Skeletal muscle cell (primary cell): Measurements from ENCODE around the gene SDC4.

Experiments used
- DNase-seq: peaks from one replicate; pipeline ENCODE4 v3.0.0-alpha.2; 2010; ENCODE audit warnings: low read depth
- H3K4me3 ChIP-seq: 2 replicates; pipeline ENCODE4 v1.5.1; 2011; ENCODE audit warnings: low read depth, mild to moderate bottlenecking, control low read depth, low read length, moderate library complexity

SDC4 gene

DNA sequence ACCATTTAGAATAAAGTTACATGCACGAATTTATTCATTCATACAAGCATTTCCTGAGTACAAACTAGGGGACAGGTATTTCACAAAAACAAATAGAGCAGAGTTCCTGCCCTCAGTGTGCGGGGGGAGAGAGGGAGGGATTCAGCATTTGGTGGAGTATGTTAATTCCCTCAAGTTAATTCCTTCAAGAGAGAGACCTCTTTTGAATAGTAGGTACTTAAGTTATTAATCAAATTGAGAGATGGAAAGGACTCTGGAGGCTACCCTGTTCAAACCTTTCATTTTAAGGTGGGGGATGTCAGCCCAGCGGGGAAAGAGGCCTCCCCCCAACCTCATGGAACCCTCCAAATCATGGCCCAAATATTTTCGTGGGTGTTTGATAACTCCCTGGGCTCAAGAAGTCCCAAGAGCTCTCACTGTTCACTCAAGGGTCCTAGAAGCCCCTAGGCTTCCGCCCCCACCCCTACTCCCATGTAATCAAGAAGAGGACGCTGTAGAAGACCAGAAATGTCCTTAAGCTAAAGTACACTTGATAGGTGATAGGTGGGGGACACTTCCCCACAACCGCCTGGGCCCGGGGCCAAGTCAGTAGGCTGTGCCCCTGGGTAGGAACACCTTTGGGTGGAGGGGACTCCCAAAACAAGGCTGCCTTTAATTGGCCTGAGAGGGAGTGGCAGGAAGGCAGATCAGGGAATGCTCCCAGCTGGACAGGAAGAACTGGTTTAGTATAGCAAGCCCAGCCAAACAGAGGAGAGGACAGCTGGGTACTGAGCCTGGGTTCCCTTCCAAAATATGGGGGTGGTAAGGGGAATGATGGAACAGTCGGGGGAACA is 2.9 kb downstream of the SDC4 start:
- DNase-seq: no peak
- peak overlapping the region; percentile 88 for H3K4me3 ChIP-seq

DNA sequence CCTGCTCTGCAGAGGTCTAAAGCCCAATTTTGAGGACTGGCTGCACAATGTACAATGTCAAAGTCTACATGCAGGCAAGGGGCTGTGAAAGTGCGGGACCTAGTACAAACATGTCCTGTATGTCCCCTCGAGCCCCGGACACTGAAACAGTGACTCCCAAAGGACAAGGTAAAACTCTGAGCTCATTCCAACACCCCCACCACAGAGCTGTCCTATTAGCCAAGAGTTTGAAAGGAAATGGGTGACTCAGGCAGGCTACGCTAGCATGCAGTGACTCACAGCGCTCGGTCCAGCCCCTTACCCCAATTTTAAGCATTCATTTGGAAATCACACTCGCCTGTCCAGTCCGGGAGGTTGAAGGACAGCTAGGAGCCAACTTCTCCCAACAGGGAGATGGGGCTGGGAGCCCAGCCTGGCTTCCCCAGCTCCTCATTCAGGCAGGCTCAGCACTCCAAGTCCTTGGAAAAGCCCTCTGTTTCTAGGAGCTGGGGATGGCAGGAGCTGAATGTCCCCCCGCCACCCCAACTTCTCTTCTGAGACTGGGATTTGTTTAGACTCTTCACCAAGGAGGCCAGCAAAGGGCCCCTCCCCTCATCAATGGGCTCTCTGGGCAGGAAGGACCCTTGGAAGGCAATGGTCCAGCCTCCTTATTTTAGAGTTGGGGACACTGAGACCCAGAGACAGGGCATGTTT is 3.9 kb downstream of the SDC4 start:
- DNase-seq: peak; percentile 73
- peak overlapping the region; percentile 22 for H3K4me3 ChIP-seq

DNA sequence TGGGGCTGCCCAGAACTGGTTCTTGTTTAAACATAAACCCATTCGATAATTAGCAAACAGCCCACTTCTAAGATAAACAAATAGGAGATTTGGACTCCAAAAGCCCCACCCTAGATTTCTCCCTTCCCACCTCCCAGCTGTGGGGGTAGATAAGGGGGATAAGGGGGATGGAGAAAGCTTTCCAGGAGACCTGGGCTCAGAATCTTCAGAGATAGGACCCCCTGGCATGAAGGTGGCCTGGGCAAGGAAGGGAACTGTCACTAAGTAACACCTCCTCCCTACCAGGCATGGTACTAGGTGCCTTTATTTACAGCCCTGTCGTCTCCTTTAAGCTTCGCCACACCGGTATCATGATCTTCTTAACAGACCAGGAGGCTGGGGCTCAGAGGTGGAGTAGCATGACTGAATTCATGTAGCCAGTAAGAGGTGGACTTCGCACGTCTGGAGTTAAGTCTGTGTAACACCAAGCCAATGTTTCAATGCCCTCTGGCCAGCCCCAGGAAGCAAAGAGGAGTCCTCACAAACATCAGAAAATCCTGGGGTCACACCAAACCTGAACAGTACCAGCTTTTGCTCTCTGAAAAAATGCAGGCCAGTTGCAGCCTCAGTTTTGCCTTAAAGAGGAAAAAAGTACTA is 4.6 kb downstream of the SDC4 start:
- peak overlapping the region; percentile 22 for H3K4me3 ChIP-seq
- no peak for DNase-seq

DNA sequence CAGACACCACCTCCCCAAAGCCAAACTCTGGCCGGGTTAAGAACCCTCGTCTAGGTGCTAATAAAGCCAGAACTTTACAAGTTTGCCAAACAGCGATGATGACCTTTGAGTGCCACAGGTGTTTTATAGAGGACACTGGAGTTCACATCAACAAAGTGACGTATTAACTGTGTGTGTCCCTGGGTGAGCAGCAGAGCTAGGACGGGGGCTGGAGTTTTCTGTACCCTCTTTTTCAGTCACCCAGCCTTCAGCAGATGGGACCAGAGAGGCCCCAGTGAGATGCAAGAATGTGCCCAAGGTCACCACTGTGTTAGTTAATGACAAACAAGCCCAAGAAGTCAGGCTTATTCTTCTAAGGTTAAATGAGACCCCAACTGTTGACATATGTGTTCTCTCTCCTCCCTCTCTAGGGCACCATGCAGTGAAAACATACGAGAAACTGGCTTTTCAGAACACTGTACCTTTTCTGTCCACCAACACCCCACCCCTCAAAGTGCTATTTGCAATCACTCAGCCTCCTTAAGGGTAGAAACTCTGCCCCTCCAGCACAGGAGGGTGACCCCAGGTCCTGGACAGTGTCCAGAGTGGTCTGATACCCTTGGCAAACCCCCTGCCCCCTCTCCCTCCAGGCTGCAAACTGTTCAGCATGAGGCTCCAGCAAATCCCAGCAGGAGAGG is 5.2 kb downstream of the SDC4 start:
- H3K4me3 ChIP-seq: peak overlapping the region; percentile 22
- no peak for DNase-seq

DNA sequence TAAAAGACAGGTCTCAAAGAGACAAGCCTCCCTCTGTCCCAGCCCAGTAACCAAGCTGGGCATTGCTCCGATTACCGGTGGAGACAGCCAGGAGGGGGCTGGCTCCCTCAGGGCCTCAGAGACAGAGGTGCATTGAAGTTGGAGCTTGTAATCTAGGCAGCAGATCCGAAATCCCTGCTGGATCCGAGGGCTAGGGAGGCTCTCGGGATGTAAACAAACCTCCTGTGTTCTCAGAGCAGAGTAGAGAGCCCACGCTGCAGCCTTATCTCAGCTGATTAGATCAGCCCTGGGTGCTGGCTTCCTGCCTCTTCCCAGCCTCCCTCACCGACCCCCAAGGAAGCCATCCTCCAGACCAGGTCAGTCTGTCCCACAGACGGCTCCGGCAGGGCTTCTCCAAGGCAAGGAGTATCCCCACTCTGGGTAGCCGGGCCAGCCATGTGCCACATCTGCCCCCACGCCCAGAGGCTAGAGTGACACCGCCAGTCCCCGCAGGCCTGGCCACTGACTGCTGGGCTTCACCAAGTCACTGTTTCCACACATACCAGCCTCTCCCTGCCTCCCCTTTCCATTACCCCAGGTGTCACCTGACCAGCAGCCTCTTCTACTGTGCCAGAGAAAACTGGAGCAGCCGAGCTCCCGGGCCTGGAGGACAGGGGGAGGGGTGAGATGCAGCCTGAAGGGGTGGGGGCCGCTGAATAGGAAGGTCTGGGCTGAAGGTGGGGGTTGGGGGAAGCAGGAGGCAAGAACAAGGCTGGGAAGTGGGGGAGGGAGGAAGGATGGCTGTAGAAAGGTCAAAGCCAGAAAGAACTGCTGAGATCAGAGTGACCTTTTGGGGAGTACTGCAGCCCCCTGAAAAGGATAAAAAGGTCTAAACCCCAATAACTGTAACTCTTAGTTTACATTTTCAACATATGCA is 6.0 kb downstream of the SDC4 start:
- no peak overlapping the region for H3K4me3 ChIP-seq
- DNase-seq: no peak

DNA sequence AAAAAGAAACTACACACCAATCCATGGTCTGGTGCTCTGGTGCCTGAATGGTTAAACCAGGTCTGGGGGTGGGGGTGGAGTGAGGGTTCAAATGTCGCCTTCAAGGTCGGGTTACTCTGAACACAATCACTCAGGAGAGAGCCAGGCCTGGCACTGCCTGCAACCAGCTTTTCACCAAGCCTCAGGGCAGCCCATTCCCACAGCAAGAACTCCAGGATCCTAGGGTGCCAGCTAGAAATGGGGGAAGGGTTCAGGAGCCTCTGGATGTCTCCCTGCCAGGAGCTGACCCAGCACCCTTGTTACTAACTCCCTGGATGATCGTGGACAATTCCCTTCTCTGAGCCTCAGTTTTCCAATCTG is 6.7 kb downstream of the SDC4 start:
- DNase-seq: no peak
- no peak overlapping the region for H3K4me3 ChIP-seq

DNA sequence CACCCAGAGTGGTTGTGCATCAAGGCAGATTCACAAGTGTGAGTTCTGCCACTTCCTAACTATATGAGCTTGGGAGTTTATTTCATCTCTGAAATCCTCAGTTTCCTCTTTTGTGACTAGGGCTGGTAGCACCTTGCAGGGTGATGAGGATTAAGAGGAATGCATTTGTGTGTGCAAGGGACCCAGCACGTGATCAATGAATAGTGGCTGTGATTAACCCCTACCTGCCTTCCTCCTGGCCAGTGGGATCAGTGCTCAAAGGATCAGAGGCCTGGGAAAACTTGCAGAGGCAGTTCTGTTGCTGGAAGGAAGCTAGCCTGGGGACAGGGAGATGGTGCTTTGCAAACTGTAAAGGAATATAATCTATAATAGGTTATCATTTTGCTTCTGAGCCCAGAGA is 7.3 kb downstream of the SDC4 start:
- DNase-seq: no peak
- no peak overlapping the region for H3K4me3 ChIP-seq

DNA sequence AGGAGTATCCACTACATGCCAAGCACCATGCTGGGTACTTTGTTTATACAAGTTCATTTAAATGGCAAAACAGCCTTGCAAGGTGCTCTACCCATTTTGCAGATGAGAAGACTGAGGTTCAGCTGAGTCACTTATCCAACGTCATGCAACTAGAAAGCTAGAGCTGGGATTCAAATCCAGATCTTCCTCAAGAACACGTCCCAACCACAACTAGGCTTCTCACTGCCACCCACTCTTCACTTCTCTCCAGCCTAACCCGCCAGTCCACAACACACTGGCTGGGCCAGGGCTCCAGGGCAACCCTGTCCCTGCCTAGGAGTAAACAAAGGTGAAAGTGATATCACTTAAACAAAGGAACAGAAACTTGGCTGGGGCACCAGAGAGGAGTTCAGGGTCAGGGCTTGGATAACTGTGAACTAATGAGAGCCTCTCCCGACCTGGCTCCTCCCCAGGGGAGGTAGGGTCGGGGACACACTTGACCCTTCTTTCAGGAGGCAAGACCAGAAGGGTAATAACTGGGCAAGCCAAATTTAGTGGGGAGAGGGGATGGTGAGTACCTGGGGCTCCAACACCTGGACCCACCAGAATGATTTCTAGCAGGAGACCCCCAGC is 7.9 kb downstream of the SDC4 start:
- DNase-seq: no peak
- no peak overlapping the region for H3K4me3 ChIP-seq

DNA sequence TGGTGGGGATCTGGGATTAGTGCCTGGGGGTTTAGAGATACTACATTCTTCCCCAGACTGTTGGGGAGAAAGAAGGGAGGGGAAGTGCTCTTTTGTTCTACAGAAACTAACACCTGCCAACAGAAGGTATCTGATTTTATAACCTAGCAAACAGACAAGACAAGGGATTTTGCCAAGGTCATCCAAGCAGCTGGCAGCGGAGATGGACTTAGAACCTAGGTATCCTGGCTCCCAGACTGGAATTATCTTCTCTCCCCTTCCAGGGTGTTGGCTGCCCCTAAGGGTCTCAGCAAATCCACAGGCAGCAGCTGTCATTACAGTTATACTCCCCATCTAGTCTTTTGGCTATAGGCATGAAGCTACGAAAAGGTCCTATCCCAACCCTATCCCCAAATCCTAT is 8.4 kb downstream of the SDC4 start:
- no peak for DNase-seq
- H3K4me3 ChIP-seq: no peak overlapping the region

DNA sequence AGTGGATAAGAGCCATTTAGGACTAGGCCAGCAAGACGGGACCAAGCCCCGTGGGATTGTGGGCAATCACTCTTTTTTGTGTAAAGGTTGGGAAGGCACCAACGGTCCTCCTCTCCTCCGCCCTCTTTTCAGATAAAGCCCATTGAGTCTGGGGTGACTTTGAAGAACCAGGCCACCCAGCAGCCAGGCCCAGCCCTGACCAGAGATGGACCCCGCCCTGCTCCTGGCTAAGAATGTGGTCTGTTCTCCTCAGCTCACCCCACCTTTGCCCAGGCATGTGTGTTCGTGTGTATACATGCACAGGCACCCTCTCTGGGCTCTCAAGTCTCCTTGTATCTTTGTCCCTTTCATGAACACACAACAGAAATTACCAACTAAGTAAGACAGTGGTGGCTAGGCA is 9.1 kb downstream of the SDC4 start:
- no peak overlapping the region for H3K4me3 ChIP-seq
- DNase-seq: no peak

DNA sequence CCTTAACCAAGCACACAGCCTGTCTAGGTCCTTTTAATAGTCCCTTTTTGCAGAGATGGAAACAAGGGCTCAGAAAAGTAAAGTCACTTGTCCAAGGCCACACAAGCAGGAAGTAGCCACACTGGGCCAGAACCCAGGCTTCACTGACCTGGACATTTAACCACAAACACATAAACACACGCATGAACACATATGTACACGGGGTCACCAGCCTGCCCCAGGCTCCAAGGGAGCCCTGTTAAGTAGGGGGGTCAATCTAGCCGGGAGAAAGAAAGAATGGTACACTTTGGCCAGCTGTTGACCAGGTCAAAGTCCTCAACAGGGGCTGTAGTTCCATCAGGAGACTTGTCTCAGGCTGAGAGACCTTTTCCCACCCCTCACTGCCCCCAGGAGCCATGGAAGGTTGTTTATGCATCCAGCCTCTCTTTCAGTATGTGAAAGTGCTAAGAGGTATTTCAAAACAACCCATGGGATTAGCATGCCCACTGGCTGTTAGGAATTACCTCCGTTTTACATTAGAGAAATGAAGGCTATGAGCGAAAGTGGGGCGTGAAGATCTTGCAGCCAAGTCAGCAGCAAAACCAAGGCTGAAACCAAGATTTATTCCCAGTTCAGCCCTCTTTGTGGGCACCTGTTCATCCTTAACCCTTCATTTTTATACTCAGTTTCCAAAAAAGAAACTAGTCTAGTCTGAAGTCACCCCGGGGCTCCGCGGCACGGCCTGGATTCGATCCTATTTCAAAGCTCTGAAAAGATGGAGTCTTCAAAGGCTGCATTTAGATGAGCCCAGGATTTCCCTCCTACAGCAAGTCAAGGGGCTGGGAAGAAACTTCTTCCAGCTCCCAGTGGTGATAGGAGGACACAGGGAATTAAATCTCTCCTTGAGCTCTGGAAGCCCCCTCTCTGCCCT is 9.8 kb downstream of the SDC4 start:
- no peak overlapping the region for H3K4me3 ChIP-seq
- no peak for DNase-seq

DNA sequence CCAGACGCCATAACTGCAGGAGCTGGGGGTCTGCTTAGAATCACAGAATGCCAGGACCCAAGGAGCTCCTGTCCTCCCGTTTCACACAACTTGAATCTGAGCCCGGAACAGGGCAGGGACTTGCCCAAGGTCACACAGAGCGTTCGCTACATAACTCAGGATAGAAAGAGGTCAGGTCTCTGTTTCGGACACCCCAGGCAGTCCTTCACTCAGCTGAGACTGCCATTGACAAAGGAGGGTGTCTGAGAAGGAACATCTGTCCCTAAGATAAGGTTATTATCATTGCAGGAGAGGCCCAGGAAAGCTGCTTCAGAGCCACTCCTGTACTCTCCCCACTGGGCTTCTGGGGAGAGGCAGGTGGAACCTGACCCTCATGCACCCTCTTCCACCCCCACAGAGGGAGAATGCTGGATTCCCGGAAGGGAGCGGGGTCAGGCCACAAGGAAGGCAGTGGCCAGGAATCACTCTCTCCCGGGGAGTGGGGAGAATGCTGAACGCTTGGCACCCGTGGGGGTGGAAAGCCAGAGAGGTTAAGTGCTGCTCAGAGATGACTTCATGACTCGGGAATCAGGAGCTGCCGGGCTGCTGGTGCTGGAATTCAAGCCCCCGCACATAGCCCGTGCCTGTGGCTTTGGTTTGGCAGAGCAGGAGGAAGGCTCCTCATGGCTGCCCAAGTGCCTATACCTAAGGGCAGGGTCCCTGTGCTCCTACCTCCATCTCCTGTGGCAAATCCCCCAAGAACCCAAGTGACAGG is 10.7 kb downstream of the SDC4 start:
- H3K4me3 ChIP-seq: no peak overlapping the region
- peak; percentile 71 for DNase-seq

DNA sequence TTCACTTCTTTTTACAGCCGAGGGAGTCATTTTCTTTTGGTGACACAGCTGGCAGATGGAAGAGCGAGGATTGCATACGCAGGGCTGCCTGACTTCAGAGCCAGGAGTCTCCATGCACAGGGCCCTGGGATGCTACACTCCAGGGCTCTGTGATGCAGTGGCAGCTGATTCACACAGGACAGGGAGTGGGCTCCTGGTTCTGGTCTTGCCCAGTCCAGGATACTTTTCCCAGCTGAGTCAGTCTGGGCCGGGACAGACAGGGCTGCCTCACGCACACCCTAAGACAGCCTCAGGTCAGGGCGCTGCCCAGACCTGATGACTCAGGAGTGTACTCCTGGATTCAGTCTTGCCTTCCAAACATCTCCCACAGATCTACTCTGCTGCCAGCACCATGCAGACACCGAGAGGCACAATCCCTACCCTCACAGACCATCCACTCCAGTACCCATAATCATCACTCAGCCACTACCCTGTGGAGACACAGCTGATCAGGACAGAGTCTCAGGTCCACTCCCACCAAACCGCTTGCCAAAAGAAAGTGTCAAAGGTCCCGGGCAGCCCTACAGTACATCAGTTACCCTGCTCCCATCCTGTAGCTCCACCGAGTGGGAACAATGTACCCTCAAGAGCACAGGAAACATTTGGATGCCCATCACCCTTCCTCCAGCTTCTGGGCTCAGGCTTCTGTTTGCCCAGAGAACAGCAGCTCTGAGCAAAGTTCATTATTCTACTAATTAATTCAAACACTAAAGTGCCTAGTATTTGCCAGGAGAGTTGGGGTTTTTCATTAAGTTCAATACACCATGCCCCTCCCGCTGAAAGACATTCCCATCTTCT is 11.5 kb downstream of the SDC4 start:
- H3K4me3 ChIP-seq: no peak overlapping the region
- DNase-seq: peak; percentile 71

DNA sequence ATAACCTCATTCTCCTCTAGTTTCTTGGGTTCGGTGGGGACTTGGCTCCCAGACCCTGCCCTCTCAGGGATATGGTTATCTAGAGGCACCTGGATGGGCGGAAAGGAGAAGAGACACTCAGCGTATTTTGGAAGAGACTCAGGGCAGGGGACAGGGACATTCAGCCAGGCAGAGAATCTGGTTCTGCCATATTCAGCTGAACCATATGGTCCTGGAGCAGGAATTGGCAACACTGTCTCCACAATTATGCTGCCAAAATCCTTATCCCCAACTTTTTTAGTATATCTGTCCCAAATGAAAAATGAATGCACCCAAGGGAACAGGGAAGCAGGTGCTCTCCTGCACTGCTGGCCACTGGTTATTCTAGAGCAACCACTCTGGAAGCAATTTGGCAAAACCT is 17.7 kb downstream of the SDC4 start:
- no peak overlapping the region for H3K4me3 ChIP-seq
- DNase-seq: no peak

DNA sequence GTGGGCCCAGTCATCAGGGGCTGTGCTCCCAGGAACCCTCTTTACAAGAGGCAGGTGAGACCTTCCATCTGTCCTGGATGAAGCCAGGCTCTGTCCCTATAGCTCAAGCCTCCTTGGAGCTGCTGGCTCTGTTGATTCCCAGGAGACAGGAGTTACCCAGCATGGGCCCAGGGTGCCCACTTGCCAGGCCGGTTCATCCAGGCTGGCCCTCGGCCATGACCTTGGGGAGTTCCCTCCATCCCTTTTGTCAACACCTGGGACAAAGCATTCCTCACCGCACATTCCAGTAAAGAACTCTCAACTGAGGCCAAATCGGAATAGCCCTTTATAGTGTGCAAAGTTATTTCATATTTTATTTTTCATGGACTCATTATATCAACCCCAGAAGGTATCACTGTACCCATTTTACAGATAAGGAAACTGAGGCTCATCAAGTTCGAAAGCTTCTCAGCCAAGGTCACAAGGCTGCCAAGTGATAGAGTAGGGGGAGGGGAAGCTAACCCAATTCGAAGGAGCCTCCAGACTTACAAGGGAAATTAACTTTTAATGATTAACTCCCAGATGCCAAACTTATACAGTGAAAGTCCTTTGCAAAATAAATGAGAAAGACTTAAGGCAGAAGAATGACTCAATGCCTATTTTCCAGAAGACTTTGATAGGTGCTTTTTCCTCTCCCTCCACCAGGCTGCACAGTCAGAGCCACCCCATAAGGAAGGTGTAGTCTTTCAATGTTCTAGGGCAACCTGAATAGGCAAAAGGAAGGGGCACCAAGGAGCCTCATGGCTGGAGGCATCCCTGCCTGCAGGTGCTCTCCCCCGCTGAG is 18.5 kb downstream of the SDC4 start:
- DNase-seq: no peak
- no peak overlapping the region for H3K4me3 ChIP-seq
